Measurements from ENCODE around the gene DAZAP1. TPM values are rescaled to one million over a fixed set of nuclear protein-coding genes. Genes with fewer than 3 reads are reported as not detected.

DAZAP1 gene
- total and polyA plus RNA-seq, 5 donors from 2014 or later, result 2.4 to 153 (median 5.0) TPM

DNA sequence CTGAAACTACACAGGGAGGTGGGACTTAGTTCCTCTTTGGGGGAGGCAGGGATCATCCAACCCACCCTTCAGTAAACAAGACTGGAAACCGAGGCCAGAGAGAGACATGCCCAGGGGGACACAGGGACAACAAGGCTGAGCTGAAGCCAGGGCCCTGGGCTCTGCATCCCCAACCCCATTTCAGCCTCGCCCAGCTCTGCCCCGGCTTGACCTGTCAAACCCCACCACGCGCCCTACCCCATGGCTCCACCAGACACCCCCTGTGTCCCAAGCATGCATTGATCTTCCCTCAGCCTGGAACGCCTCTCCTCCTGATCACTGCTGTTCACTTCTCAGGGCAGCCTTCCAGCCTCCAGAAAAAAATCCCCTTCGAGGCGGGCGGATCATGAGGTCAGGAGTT is 40.6 kb downstream of the DAZAP1 start:
- Mint-ChIP-seq H3K9me3 (peaks cover 0 to 4% (median 0%) of the 10 kb centered on the region in 7 donors), H3K4me3 (peak overlapping the region; percentile 26 to 57 (median 55)), H3K4me1 (peaks cover 0 to 40% (median 9%) of the 10 kb centered on the region in 4 donors), H3K27me3 (peaks cover 45% of the 10 kb centered on the region), H3K36me3 (no peaks in the 10 kb centered on the region), H3K27ac (peak overlapping the region in 1 of 3 donors; percentile 69)
- ATAC-seq (ENCODE audit: low read depth in 2 of 2) (no peak), DNase-seq (no peak)
- peaks cover 14% of the 10 kb centered on the region for H3K27me3 ChIP-seq (ENCODE audit: control insufficient read depth, insufficient read depth, low read length)
- no peak overlapping the region for H3K4me3 ChIP-seq (ENCODE audit: low read depth, low read length)
- H3K9me3 ChIP-seq (ENCODE audit: control insufficient read depth in 2 of 2, low read length in 2 of 2), result no peaks in the 10 kb centered on the region
- H3K36me3 ChIP-seq (ENCODE audit: control insufficient read depth, insufficient read depth, low read length), result no peaks in the 10 kb centered on the region
- peaks cover 38% of the 10 kb centered on the region for H3K4me1 ChIP-seq (ENCODE audit: control insufficient read depth, insufficient read depth, low read length, poor library complexity, severe bottlenecking)
- no peak overlapping the region for H3K27ac ChIP-seq (ENCODE audit: insufficient read depth, low read length, poor library complexity, severe bottlenecking)

DNA sequence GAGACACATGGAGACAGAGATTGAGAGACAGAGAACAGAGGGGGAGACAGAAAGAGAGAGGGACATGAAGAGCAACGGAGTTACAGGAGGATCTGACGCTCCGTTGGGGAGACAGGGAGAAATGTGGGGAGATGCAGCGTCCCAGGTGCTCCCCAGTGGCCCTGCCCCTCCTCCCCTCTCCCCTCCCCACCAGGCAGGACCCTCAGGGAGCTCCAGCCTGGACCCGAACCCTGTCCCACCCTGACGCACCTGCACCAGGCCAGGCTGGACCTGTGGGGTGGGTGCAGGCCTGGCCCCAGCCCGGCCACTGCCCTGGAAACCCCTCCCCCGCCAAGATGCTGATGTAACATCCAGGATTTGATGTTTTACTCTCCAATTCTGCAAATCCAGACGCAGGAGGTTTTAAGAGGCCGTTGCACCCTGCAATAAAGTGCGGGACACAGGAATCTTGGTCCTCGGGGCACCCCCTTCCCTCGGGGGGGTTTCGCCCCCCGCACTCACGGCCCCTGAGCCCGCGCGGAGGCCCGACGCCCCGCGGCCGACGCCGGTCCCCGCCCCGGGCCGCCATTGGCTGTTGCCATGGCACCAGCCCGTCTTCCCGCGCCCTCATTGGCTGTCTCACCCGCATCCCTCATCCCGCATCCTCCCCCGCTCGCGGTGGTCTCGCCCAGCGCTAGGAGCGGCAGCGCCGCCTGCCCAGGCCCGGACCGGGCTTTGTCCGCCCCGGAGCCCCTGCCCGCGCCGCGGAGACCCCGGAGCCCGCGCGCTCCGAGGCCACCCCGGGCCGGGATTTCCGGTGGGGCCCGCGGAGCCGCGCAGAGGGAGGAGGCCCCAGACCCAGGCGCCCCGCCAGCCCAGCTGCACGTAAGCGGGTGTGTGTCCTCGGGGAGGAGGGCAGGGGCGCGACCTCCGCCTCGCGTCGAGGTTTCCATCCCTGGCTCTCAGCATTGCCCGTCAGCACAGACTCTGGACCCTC is 42.4 kb downstream of the DAZAP1 start, which contains the start of gene APC2:
Gene APC2, plus strand, starts transcription at position 655 of the 976 bp plus-strand sequence. CDS start 2,881 bp downstream, outside the sequence.
- H3K9me3 ChIP-seq (ENCODE audit: control insufficient read depth in 2 of 2, low read length in 2 of 2), result no peaks in the 10 kb centered on the region
- Mint-ChIP-seq H3K27me3 (peaks cover 54% of the 10 kb centered on the region), H3K4me1 (peaks cover 0 to 41% (median 13%) of the 10 kb centered on the region in 4 donors), H3K9me3 (peaks cover 0 to 4% (median 0%) of the 10 kb centered on the region in 7 donors), H3K4me3 (peak within 1 kb of the TSS in 3 of 4 donors; percentile 52 to 76 (median 52)), H3K36me3 (no peaks in the 10 kb centered on the region), H3K27ac (no peak within 1 kb of the TSS)
- no peak within 1 kb of the TSS for H3K4me3 ChIP-seq (ENCODE audit: low read depth, low read length)
- peak in 2 of 3 donors; percentile 29 to 36 for DNase-seq
- H3K36me3 ChIP-seq (ENCODE audit: control insufficient read depth, insufficient read depth, low read length), result no peaks in the 10 kb centered on the region
- peak in 1 of 2 donors; percentile 12 for ATAC-seq (ENCODE audit: low read depth in 2 of 2)
- H3K27ac ChIP-seq (ENCODE audit: insufficient read depth, low read length, poor library complexity, severe bottlenecking), result no peak within 1 kb of the TSS
- H3K4me1 ChIP-seq (ENCODE audit: control insufficient read depth, insufficient read depth, low read length, poor library complexity, severe bottlenecking), result peaks cover 36% of the 10 kb centered on the region
- H3K27me3 ChIP-seq (ENCODE audit: control insufficient read depth, insufficient read depth, low read length), result peaks cover 16% of the 10 kb centered on the region

- Histone ChIP-seq H3K4me3 (ENCODE audit: low read depth, low read length) (no peak overlapping the region), H3K36me3 (ENCODE audit: control insufficient read depth, insufficient read depth, low read length) (no peaks in the 10 kb centered on the region), H3K9me3 (ENCODE audit: control insufficient read depth in 2 of 2, low read length in 2 of 2) (no peaks in the 10 kb centered on the region), H3K27me3 (ENCODE audit: control insufficient read depth, insufficient read depth, low read length) (peaks cover 18% of the 10 kb centered on the region), H3K4me1 (ENCODE audit: control insufficient read depth, insufficient read depth, low read length, poor library complexity, severe bottlenecking) (peaks cover 36% of the 10 kb centered on the region), H3K27ac (ENCODE audit: insufficient read depth, low read length, poor library complexity, severe bottlenecking) (no peak overlapping the region)
- no peaks in the 10 kb centered on the region for H3K36me3 Mint-ChIP-seq
- H3K9me3 Mint-ChIP-seq, result peaks cover 0 to 6% (median 0%) of the 10 kb centered on the region in 7 donors
- H3K4me1 Mint-ChIP-seq, result peaks cover 0 to 44% (median 11%) of the 10 kb centered on the region in 4 donors
- no peak for ATAC-seq (ENCODE audit: low read depth in 2 of 2)
- no peak for DNase-seq
- H3K27ac Mint-ChIP-seq, result no peak overlapping the region
- H3K4me3 Mint-ChIP-seq, result peak overlapping the region in 2 of 4 donors; percentile 5 to 30
- H3K27me3 Mint-ChIP-seq, result peaks cover 60% of the 10 kb centered on the region
These were observed 43.6 kb downstream of the DAZAP1 start for GRCh38 chr19:1450735-1451731.

- Mint-ChIP-seq H3K4me3 (no peak overlapping the region), H3K9me3 (peaks cover 0 to 6% (median 0%) of the 10 kb centered on the region in 7 donors), H3K4me1 (peaks cover 0 to 41% (median 11%) of the 10 kb centered on the region in 4 donors), H3K27ac (no peak overlapping the region), H3K27me3 (peaks cover 59% of the 10 kb centered on the region), H3K36me3 (no peaks in the 10 kb centered on the region)
- no peaks in the 10 kb centered on the region for H3K9me3 ChIP-seq (ENCODE audit: control insufficient read depth in 2 of 2, low read length in 2 of 2)
- DNase-seq (no peak), ATAC-seq (ENCODE audit: low read depth in 2 of 2) (no peak)
- H3K4me1 ChIP-seq (ENCODE audit: control insufficient read depth, insufficient read depth, low read length, poor library complexity, severe bottlenecking), result peaks cover 30% of the 10 kb centered on the region
- H3K27me3 ChIP-seq (ENCODE audit: control insufficient read depth, insufficient read depth, low read length), result peaks cover 18% of the 10 kb centered on the region
- no peak overlapping the region for H3K4me3 ChIP-seq (ENCODE audit: low read depth, low read length)
- no peaks in the 10 kb centered on the region for H3K36me3 ChIP-seq (ENCODE audit: control insufficient read depth, insufficient read depth, low read length)
- H3K27ac ChIP-seq (ENCODE audit: insufficient read depth, low read length, poor library complexity, severe bottlenecking), result no peak overlapping the region
These were observed 44.8 kb downstream of the DAZAP1 start for GRCh38 chr19:1451916-1452801.

GRCh38 chr19:1452802-1453524 is 45.6 kb downstream of the DAZAP1 start:
- Mint-ChIP-seq H3K36me3 (no peaks in the 10 kb centered on the region), H3K27me3 (peaks cover 51% of the 10 kb centered on the region), H3K27ac (no peak overlapping the region), H3K4me3 (no peak overlapping the region), H3K4me1 (peaks cover 0 to 38% (median 7%) of the 10 kb centered on the region in 4 donors), H3K9me3 (peaks cover 0 to 4% (median 0%) of the 10 kb centered on the region in 7 donors)
- no peak for ATAC-seq (ENCODE audit: low read depth in 2 of 2)
- Histone ChIP-seq H3K9me3 (ENCODE audit: control insufficient read depth in 2 of 2, low read length in 2 of 2) (no peaks in the 10 kb centered on the region), H3K4me3 (ENCODE audit: low read depth, low read length) (no peak overlapping the region), H3K27me3 (ENCODE audit: control insufficient read depth, insufficient read depth, low read length) (peaks cover 14% of the 10 kb centered on the region), H3K27ac (ENCODE audit: insufficient read depth, low read length, poor library complexity, severe bottlenecking) (no peak overlapping the region), H3K36me3 (ENCODE audit: control insufficient read depth, insufficient read depth, low read length) (no peaks in the 10 kb centered on the region), H3K4me1 (ENCODE audit: control insufficient read depth, insufficient read depth, low read length, poor library complexity, severe bottlenecking) (peaks cover 30% of the 10 kb centered on the region)
- no peak for DNase-seq

GRCh38 chr19:1453525-1454364 is 46.4 kb downstream of the DAZAP1 start:
- H3K27me3 ChIP-seq (ENCODE audit: control insufficient read depth, insufficient read depth, low read length), result peaks cover 14% of the 10 kb centered on the region
- ATAC-seq (ENCODE audit: low read depth in 2 of 2), result no peak

More at GRCh38 chr19:1453525-1454364, 46.4 kb downstream of the DAZAP1 start:
- H3K27ac Mint-ChIP-seq, result no peak overlapping the region
- Histone ChIP-seq H3K27ac (ENCODE audit: insufficient read depth, low read length, poor library complexity, severe bottlenecking) (no peak overlapping the region), H3K9me3 (ENCODE audit: control insufficient read depth in 2 of 2, low read length in 2 of 2) (no peaks in the 10 kb centered on the region), H3K4me1 (ENCODE audit: control insufficient read depth, insufficient read depth, low read length, poor library complexity, severe bottlenecking) (peaks cover 30% of the 10 kb centered on the region), H3K4me3 (ENCODE audit: low read depth, low read length) (no peak overlapping the region), H3K36me3 (ENCODE audit: control insufficient read depth, insufficient read depth, low read length) (no peaks in the 10 kb centered on the region)
- peaks cover 0 to 40% (median 6%) of the 10 kb centered on the region in 4 donors for H3K4me1 Mint-ChIP-seq
- peaks cover 51% of the 10 kb centered on the region for H3K27me3 Mint-ChIP-seq
- DNase-seq, result no peak
- peak overlapping the region in 3 of 4 donors; percentile 38 to 61 (median 59) for H3K4me3 Mint-ChIP-seq
- H3K9me3 Mint-ChIP-seq, result peaks cover 0 to 4% (median 0%) of the 10 kb centered on the region in 7 donors
- H3K36me3 Mint-ChIP-seq, result no peaks in the 10 kb centered on the region

Measured in CD4-positive, CD25-positive, alpha-beta regulatory T cell (primary cell).